ENCODE results near the gene USP9Y. TPM values are rescaled to one million over a fixed set of nuclear protein-coding genes. Genes with fewer than 3 reads are reported as not detected.

Gene USP9Y
- total and polyA plus RNA-seq, 10 donors = 0.17 to 33.5 (median 24.5) TPM; not detected in 5

DNA sequence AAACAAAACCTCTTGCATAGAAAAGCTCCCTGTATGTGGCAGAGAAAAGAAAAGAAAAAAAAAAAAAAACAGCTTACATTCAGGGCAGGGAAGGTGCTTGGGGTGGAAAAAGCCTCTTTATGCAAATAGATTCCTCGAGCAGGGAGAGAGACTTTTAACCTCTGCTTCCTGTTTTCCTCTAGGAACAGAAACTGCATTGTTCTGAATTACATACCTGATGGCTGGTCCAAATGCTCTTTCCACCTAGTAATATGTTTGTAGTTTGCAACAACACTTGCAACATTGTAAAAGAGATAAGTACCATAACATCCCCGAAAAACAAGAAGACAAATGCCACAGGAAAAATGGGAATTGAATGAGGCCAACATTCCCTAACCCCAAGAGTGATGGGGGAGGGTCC lies 944 bp upstream of the USP9Y start:
- intact Hi-C loops (cut with DNase I; ENCODE audit: low total_unique reads) = no loop called here
- peaks cover 0 to 38% (median 0%) of the 10 kb centered on the region in 6 donors for H3K36me3 ChIP-seq
- H3K9me3 ChIP-seq = peaks cover 0 to 39% (median 0%) of the 10 kb centered on the region in 8 donors
- WGBS, 5 donors = 76 to 88% (median 76%) methylated on average over 2 of the region's 2 CpGs; no CpG with 5 or more reads in 2 of the 5 donors
- no peak for TF ChIP-seq POLR2A (IDR thresholded peaks at IDR 0.05)
- TF ChIP-seq CTCF (IDR thresholded peaks at IDR 0.05 in 8 of 11, conservative IDR thresholded peaks at IDR 0.05 in 3 of 11) = no peak
- no peak for TF ChIP-seq POLR2AphosphoS5 (IDR thresholded peaks at IDR 0.05)
- H3K27ac ChIP-seq = no peak overlapping the region
- no peaks in the 10 kb centered on the region for H3K27me3 ChIP-seq (replicated peaks in 1 of 7)
- DNase-seq = no peak
- H3K4me3 ChIP-seq = no peak overlapping the region
- no peaks in the 10 kb centered on the region for H3K4me1 ChIP-seq

- Histone ChIP-seq H3K4me3 (no peak overlapping the region), H3K27me3 (replicated peaks in 1 of 7) (no peaks in the 10 kb centered on the region), H3K36me3 (peaks cover 0 to 38% (median 0%) of the 10 kb centered on the region in 6 donors), H3K9me3 (peaks cover 0 to 39% (median 0%) of the 10 kb centered on the region in 8 donors), H3K27ac (no peak overlapping the region), H3K4me1 (no peaks in the 10 kb centered on the region)
- intact Hi-C loops (cut with DNase I; ENCODE audit: low total_unique reads) = no loop called here
- 78 to 100% (median 88%) methylated on average over 1 of the region's 1 CpG; no CpG with 5 or more reads in 2 of the 5 donors for WGBS, 5 donors
- DNase-seq = no peak
- TF ChIP-seq CTCF (IDR thresholded peaks at IDR 0.05 in 8 of 11, conservative IDR thresholded peaks at IDR 0.05 in 3 of 11) (no peak), POLR2A (IDR thresholded peaks at IDR 0.05) (no peak), POLR2AphosphoS5 (IDR thresholded peaks at IDR 0.05) (no peak)
Measured at GRCh38 chrY:12702174-12702573, 1.1 kb downstream of the USP9Y start.

DNA sequence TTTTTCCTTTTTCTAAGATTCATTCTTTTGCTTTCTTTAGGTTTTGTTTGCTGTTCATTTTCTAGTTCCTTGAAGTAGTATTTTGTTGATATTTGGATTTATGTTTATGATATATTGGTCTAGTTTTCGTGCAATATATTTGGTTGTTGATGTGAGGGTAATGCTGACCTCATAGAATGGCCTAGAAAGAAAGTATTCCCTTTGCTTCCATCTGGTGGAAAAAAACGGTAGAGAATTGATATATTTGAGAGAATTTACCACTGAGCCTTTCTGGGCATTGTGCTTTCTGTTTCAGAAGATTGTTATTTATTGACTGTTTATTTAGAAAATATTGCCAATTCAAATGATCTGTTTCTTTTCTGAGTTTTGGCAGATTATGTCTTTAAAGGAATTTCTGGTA lies 9.4 kb downstream of the USP9Y start:
- WGBS, 5 donors = 58 to 60% (median 60%) methylated on average over 2 of the region's 2 CpGs; no CpG with 5 or more reads in 2 of the 5 donors
- H3K9me3 ChIP-seq = no peaks in the 10 kb centered on the region
- H3K27me3 ChIP-seq (replicated peaks in 1 of 7) = no peaks in the 10 kb centered on the region
- H3K4me1 ChIP-seq = no peaks in the 10 kb centered on the region
- intact Hi-C loops (cut with DNase I; ENCODE audit: low total_unique reads) = no loop called here
- H3K36me3 ChIP-seq = peaks cover 0 to 12% (median 0%) of the 10 kb centered on the region in 6 donors
- no peak for TF ChIP-seq POLR2AphosphoS5 (IDR thresholded peaks at IDR 0.05)
- TF ChIP-seq CTCF (IDR thresholded peaks at IDR 0.05 in 8 of 11, conservative IDR thresholded peaks at IDR 0.05 in 3 of 11) = no peak
- no peak for TF ChIP-seq POLR2A (IDR thresholded peaks at IDR 0.05)
- no peak overlapping the region for H3K4me3 ChIP-seq
- no peak overlapping the region for H3K27ac ChIP-seq
- no peak for DNase-seq

DNA sequence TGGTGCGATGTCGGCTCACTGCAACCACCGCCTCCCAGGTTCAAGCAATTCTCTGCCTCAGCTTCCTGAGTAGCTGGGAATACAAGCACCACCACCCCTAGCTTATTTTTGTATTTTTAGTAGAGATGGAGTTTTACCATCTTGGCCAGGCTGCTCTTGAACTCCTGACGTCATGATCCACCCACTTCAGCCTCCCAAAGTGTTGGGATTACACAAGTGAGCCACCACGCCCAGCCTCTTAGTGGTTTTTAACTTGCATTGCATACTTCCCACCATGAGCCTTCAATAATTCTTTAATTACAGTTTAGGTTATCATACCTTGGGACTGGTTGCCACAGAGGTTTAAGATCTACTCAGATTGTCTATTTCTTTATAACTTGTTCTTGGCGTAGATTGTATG lies 14.3 kb downstream of the USP9Y start:
- WGBS, 5 donors = 92 to 96% (median 94%) methylated on average over 6 of the region's 6 CpGs; no CpG with 5 or more reads in 2 of the 5 donors
- Histone ChIP-seq H3K4me3 (no peak overlapping the region), H3K27ac (no peak overlapping the region), H3K36me3 (peaks cover 0 to 16% (median 0%) of the 10 kb centered on the region in 6 donors), H3K9me3 (no peaks in the 10 kb centered on the region), H3K27me3 (replicated peaks in 1 of 7) (no peaks in the 10 kb centered on the region), H3K4me1 (no peaks in the 10 kb centered on the region)
- no peak for TF ChIP-seq POLR2A (IDR thresholded peaks at IDR 0.05)
- no peak for TF ChIP-seq POLR2AphosphoS5 (IDR thresholded peaks at IDR 0.05)
- TF ChIP-seq CTCF (IDR thresholded peaks at IDR 0.05 in 8 of 11, conservative IDR thresholded peaks at IDR 0.05 in 3 of 11) = no peak
- intact Hi-C loops (cut with DNase I; ENCODE audit: low total_unique reads) = no loop called here
- DNase-seq = no peak

All from spleen (tissue), 11 donors.